ENCODE measurements around the gene CRHR1.

DNA sequence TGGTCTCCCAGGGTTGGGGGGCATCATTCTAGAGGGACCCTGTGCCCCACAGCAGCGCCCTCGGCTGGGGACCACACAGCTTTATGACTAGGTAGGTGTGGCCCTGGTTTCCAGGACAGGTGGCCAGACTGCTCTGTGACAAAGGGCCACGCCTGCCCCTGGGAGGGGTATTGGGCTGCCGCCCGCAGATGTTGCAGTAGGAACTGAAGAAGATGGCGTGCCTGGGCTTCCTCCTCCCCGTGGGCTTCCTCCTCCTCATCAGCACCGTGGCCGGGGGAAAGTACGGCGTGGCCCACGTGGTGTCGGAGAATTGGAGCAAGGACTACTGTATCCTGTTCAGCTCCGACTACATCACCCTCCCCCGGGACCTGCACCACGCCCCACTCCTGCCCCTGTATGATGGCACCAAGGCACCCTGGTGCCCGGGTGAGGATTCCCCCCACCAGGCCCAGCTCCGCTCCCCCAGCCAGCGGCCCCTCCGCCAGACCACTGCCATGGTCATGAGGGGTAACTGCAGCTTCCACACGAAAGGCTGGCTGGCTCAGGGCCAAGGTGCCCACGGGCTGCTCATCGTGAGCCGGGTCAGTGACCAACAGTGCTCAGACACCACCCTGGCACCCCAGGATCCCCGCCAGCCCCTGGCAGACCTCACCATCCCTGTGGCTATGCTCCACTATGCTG, 60.7 kb downstream of the CRHR1 start, which contains the start of gene SPPL2C:
- TF ChIP-seq, protein P1, sequence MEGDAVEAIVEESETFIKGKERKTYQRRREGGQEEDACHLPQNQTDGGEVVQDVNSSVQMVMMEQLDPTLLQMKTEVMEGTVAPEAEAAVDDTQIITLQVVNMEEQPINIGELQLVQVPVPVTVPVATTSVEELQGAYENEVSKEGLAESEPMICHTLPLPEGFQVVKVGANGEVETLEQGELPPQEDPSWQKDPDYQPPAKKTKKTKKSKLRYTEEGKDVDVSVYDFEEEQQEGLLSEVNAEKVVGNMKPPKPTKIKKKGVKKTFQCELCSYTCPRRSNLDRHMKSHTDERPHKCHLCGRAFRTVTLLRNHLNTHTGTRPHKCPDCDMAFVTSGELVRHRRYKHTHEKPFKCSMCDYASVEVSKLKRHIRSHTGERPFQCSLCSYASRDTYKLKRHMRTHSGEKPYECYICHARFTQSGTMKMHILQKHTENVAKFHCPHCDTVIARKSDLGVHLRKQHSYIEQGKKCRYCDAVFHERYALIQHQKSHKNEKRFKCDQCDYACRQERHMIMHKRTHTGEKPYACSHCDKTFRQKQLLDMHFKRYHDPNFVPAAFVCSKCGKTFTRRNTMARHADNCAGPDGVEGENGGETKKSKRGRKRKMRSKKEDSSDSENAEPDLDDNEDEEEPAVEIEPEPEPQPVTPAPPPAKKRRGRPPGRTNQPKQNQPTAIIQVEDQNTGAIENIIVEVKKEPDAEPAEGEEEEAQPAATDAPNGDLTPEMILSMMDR (optimal IDR thresholded peaks at IDR 0.05 in 1 of 3, IDR thresholded peaks at IDR 0.05 in 1 of 3, conservative IDR thresholded peaks at IDR 0.05 in 1 of 3; ENCODE audit: extremely low read depth in 1 of 3, insufficient read depth in 2 of 3, low read length in 3 of 3): no peak
- no peak for TF ChIP-seq EZH2 (IDR thresholded peaks at IDR 0.05; ENCODE audit: low read length)

All from keratinocyte (primary cell).